BLaER1 (cell line): ENCODE data around the gene SLC22A15.

Source experiments
- H3K27ac ChIP-seq: shearing (Covaris generic); formaldehyde crosslinking; 2 replicates; pipeline ENCODE4 v1.8.1; 2022
- H3K27me3 ChIP-seq: shearing (Covaris generic); formaldehyde crosslinking; 2 replicates; pipeline ENCODE4 v1.8.1; 2022
- H3K36me3 ChIP-seq: shearing (Covaris generic); formaldehyde crosslinking; 2 replicates; pipeline ENCODE4 v1.8.1; 2022
- H3K4me1 ChIP-seq: shearing (Covaris generic); formaldehyde crosslinking; 2 replicates; pipeline ENCODE4 v1.8.1; 2022
- H3K4me2 ChIP-seq: shearing (Covaris generic); formaldehyde crosslinking; 2 replicates; pipeline ENCODE4 v1.8.1; 2022
- H3K4me3 ChIP-seq: shearing (Covaris generic); formaldehyde crosslinking; 2 replicates; pipeline ENCODE4 v1.8.1; 2022
- H3K9ac ChIP-seq: shearing (Covaris generic); formaldehyde crosslinking; 2 replicates; pipeline ENCODE4 v1.8.1; 2022
- H3K9me3 ChIP-seq: shearing (Covaris generic); formaldehyde crosslinking; 2 replicates; pipeline ENCODE4 v1.8.1; 2022
- H4K20me1 ChIP-seq: shearing (Covaris generic); formaldehyde crosslinking; 2 replicates; pipeline ENCODE4 v1.8.1; 2022
- Cebpa-rat ChIP-seq: shearing (Covaris generic); IDR thresholded peaks from 2 replicates; pipeline ENCODE4 v1.8.1; 2022

Gene SLC22A15

DNA sequence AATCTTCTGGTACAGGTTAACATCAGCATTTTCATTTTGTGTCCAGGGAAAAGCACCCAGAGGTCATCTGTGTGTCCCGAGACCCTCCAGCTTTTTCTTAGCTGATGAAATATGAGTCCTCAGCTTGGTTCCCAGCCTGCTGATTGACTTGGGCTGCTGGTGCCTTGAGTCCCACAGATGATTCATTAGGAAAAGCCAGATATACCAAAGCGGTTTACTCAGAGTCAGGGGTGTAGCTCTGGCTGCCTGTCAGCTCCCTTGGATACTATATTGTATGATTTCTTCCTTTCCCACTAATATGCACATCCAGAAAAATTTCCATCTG is 91.2 kb downstream of the SLC22A15 start:
- no peaks in the 10 kb centered on the region for H3K27me3 ChIP-seq

DNA sequence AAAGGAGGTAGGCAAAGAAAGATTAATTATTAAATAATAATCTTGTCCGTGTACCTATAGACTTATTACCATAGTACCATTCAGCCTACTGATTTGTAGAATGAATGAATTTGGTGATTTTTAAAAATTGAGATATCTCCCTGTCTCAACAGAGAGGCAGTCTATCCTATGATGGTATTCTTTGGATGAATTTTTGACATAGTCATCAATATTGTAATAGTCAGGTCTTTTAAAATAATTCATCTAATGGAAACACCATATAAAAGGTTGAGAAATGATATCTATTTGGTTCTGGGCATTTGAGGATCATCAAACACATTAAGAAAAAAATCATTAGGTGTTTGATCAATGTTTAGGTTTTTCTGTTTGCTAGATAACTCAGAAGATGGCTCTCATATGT is 99.3 kb downstream of the SLC22A15 start:
- H3K9me3 ChIP-seq: no peaks in the 10 kb centered on the region
- H3K4me1 ChIP-seq: no peaks in the 10 kb centered on the region
- H3K27me3 ChIP-seq: no peaks in the 10 kb centered on the region
- no peaks in the 10 kb centered on the region for H3K36me3 ChIP-seq
- no peak overlapping the region for H3K4me3 ChIP-seq
- H4K20me1 ChIP-seq: no peaks in the 10 kb centered on the region
- no peak overlapping the region for H3K27ac ChIP-seq
- H3K4me2 ChIP-seq: no peak overlapping the region
- H3K9ac ChIP-seq: no peak overlapping the region
- no peak for TF ChIP-seq Cebpa-rat

More for the DNA sequence above, 91.2 kb downstream of the SLC22A15 start:
- Histone ChIP-seq H3K9me3 (no peaks in the 10 kb centered on the region), H3K4me1 (no peaks in the 10 kb centered on the region), H3K36me3 (no peaks in the 10 kb centered on the region), H3K27ac (no peak overlapping the region), H3K4me3 (no peak overlapping the region), H4K20me1 (no peaks in the 10 kb centered on the region), H3K9ac (no peak overlapping the region), H3K4me2 (no peak overlapping the region)
- no peak for TF ChIP-seq Cebpa-rat

DNA sequence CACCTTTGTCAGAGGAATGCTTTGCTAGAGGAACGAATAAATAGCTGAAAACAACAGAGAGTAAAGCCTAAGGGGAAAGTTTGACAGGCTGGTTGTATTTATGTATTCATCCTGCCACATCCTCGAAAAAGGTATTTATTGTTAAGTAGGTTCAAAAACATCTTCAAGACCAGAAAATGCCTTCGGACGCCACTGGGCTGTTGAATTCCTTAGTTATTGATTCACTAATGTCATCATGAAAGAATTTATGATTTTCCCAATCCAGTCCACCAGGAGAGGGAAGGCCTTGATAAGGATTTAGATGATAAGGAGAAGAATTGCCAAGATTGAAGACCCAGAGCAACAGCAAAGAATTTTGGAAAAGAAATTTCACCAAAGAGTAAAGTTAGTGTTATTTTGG is 99.7 kb downstream of the SLC22A15 start:
- Histone ChIP-seq H3K9me3 (no peaks in the 10 kb centered on the region), H3K4me2 (no peak overlapping the region), H3K27ac (no peak overlapping the region), H3K9ac (no peak overlapping the region), H3K27me3 (no peaks in the 10 kb centered on the region), H3K4me3 (no peak overlapping the region), H4K20me1 (no peaks in the 10 kb centered on the region), H3K4me1 (no peaks in the 10 kb centered on the region), H3K36me3 (no peaks in the 10 kb centered on the region)
- no peak for TF ChIP-seq Cebpa-rat

DNA sequence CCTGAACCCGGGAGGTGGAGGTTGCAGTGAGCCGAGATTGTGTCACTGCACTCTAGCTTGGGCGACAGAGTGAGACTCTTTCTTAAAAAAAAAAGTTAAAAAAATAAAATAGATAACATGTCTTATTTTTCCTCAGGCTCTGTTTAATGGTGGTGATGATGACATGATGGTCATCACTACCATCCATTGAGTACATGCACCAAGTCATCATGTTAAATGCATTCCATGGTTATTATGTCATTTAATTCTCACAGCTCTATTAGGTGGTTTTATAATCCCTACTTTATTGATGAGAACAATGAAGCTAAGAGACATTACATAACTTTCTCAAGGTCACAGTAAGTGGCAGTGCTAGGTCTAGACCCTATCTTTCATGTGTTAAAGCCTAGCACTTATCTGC is 100.5 kb downstream of the SLC22A15 start:
- H3K27me3 ChIP-seq: no peaks in the 10 kb centered on the region
- no peaks in the 10 kb centered on the region for H3K36me3 ChIP-seq
- H4K20me1 ChIP-seq: no peaks in the 10 kb centered on the region
- no peak overlapping the region for H3K27ac ChIP-seq
- H3K9me3 ChIP-seq: no peaks in the 10 kb centered on the region
- H3K4me3 ChIP-seq: no peak overlapping the region
- no peak overlapping the region for H3K4me2 ChIP-seq
- no peak for TF ChIP-seq Cebpa-rat
- no peak overlapping the region for H3K9ac ChIP-seq
- no peaks in the 10 kb centered on the region for H3K4me1 ChIP-seq

DNA sequence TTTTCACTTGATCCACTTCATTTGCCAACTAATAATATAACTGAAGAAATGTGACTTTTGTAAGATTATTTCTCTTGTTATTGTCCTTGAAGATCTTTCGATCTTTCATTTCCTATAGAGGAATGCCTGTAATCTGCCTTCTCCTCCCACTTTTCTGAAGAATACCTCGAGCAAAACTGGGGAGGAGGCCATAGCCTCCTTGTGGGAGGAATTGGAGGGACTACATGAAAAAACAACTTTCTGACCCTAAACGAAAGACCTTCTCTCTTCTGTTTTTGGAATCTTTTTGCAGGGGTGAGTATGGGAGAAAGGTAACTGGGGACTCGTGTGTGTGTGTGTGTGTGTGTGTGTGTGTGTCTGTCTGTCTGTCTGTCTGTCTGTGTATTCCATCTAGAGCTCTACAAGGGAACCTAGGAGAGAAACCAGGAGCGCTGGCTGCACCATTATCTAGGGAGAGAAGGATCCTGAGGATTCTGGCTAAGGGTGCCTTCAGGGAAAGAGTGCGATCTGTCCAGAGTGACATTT is 102.4 kb downstream of the SLC22A15 start:
- Histone ChIP-seq H3K27ac (no peak overlapping the region), H3K9me3 (no peaks in the 10 kb centered on the region), H3K4me2 (no peak overlapping the region), H4K20me1 (no peaks in the 10 kb centered on the region), H3K4me1 (no peaks in the 10 kb centered on the region), H3K27me3 (no peaks in the 10 kb centered on the region), H3K36me3 (no peaks in the 10 kb centered on the region), H3K4me3 (no peak overlapping the region), H3K9ac (no peak overlapping the region)
- no peak for TF ChIP-seq Cebpa-rat

DNA sequence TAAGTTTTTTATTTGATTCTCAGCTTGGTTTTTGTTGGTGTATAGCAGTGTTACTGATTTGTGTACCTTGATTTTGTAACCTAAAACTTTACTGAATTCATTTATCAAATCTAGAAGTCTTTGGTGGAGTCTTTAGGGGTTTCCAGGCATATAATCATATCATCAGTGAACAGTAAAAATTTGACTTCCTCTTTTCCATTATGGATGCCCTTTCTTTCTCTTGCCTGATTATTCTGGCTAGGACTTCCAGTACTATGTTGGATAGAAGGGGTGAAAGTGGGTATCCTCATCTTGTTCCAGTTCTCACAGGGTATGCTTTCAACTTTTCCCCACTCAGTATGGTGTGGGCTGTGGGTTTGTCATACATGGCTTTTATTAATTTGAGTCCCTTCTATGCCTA is 111.3 kb downstream of the SLC22A15 start:
- H3K4me1 ChIP-seq: no peaks in the 10 kb centered on the region
- no peaks in the 10 kb centered on the region for H3K27me3 ChIP-seq
- H3K36me3 ChIP-seq: no peaks in the 10 kb centered on the region
- no peak overlapping the region for H3K4me3 ChIP-seq
- H4K20me1 ChIP-seq: no peaks in the 10 kb centered on the region
- peaks cover 26% of the 10 kb centered on the region for H3K9me3 ChIP-seq
- H3K9ac ChIP-seq: no peak overlapping the region
- no peak overlapping the region for H3K4me2 ChIP-seq
- no peak overlapping the region for H3K27ac ChIP-seq
- TF ChIP-seq Cebpa-rat: no peak

- Histone ChIP-seq H3K27ac (no peak overlapping the region), H4K20me1 (no peaks in the 10 kb centered on the region), H3K9me3 (peaks cover 32% of the 10 kb centered on the region), H3K9ac (no peak overlapping the region), H3K4me1 (no peaks in the 10 kb centered on the region), H3K36me3 (no peaks in the 10 kb centered on the region), H3K4me2 (no peak overlapping the region), H3K27me3 (no peaks in the 10 kb centered on the region), H3K4me3 (no peak overlapping the region)
- TF ChIP-seq Cebpa-rat: no peak
Observed at GRCh38 chr1:116089870-116090269, 113.6 kb downstream of the SLC22A15 start.

- H4K20me1 ChIP-seq: no peaks in the 10 kb centered on the region
- no peak overlapping the region for H3K27ac ChIP-seq
- no peak overlapping the region for H3K4me3 ChIP-seq
- no peak for TF ChIP-seq Cebpa-rat
- H3K9ac ChIP-seq: no peak overlapping the region
- no peaks in the 10 kb centered on the region for H3K27me3 ChIP-seq
- H3K4me2 ChIP-seq: no peak overlapping the region
- peaks cover 36% of the 10 kb centered on the region for H3K9me3 ChIP-seq
- no peaks in the 10 kb centered on the region for H3K4me1 ChIP-seq
- no peaks in the 10 kb centered on the region for H3K36me3 ChIP-seq
Observed at GRCh38 chr1:116091083-116091482, 114.8 kb downstream of the SLC22A15 start.

GRCh38 chr1:116092752-116093489 is 116.6 kb downstream of the SLC22A15 start:
- Histone ChIP-seq H3K4me1 (no peaks in the 10 kb centered on the region), H4K20me1 (no peaks in the 10 kb centered on the region), H3K4me2 (no peak overlapping the region), H3K4me3 (no peak overlapping the region), H3K27me3 (no peaks in the 10 kb centered on the region), H3K9ac (no peak overlapping the region), H3K27ac (no peak overlapping the region), H3K36me3 (no peaks in the 10 kb centered on the region), H3K9me3 (peaks cover 43% of the 10 kb centered on the region)
- TF ChIP-seq Cebpa-rat: no peak

DNA sequence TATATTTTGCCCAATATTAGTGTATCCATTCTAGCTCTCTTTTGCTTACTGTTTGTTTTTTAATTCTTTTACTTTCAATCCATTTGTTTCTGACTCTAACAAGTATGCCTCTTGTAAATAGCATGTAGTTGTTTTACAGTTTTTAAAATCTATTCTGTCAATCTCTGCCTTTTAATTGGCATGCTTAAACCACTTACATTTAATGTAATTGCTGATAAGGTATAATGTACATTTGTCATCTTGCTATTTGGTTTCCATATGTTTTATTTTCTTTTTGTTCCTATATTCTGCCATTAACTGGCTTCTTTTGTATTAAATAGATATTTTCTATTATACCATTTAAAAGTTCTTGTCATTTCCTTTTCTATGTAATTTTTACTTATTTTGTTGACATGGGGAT is 118.7 kb downstream of the SLC22A15 start:
- Histone ChIP-seq H3K27me3 (no peaks in the 10 kb centered on the region), H3K36me3 (no peaks in the 10 kb centered on the region), H3K4me1 (no peaks in the 10 kb centered on the region), H3K4me3 (no peak overlapping the region), H4K20me1 (no peaks in the 10 kb centered on the region), H3K9me3 (peaks cover 33% of the 10 kb centered on the region), H3K27ac (no peak overlapping the region), H3K4me2 (no peak overlapping the region), H3K9ac (no peak overlapping the region)
- TF ChIP-seq Cebpa-rat: no peak

DNA sequence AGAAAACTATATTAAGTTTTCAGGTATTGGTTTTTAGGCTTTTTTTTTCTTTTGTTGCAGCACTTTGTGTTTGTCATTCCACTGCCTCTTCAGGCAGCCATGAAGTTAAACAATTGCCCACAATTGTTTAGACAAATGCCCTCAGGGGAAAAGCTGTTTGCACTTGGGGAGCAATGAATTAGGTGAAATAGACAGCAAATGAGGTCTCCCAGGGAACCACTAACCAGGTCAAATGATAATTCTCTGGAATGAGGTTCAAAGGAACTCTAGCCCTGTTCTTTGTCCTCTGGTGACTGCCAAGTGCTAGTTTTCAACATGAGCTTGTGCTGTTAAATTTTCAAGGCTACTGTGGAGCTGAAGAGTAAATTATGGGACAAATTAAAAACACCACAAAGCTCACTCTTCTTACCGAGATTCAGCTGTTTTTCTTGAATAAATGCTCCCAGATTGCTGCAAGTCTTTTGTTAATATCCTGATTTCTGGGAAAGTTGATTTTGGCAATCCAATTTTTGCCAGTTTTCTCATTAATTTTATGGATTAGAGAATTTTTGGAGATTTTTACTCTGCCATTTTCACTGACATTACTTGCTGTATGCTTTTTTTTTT is 119.8 kb downstream of the SLC22A15 start:
- H3K4me3 ChIP-seq: no peak overlapping the region
- H3K9ac ChIP-seq: no peak overlapping the region
- H3K27me3 ChIP-seq: no peaks in the 10 kb centered on the region
- peaks cover 25% of the 10 kb centered on the region for H3K9me3 ChIP-seq
- H3K36me3 ChIP-seq: no peaks in the 10 kb centered on the region
- no peak overlapping the region for H3K27ac ChIP-seq
- no peaks in the 10 kb centered on the region for H3K4me1 ChIP-seq
- TF ChIP-seq Cebpa-rat: no peak
- no peak overlapping the region for H3K4me2 ChIP-seq
- H4K20me1 ChIP-seq: no peaks in the 10 kb centered on the region
